K562 (cell line): ENCODE data around the gene TBX1. TPM values are rescaled to one million over a fixed set of nuclear protein-coding genes. Genes with fewer than 3 reads are reported as not detected.

Experiments
- HOXB6 ChIP-seq: fragments of 250-450 bp; sonication (Bioruptor Pico); IDR thresholded peaks from 2 replicates; pipeline ENCODE4 v1.5.1; 2022; ENCODE audit warnings: mild to moderate bottlenecking, borderline replicate concordance
- NFE2L1 ChIP-seq: fragments of 450-650 bp; IDR thresholded peaks from 2 replicates; pipeline ENCODE4 v1.6.1; 2016; ENCODE audit warnings: missing genetic modification characterization, low read depth, mild to moderate bottlenecking, missing compliant biosample characterization, moderate library complexity, borderline replicate concordance
- POLR2G ChIP-seq: fragments of 200-400 bp; formaldehyde crosslinking; IDR thresholded peaks from 2 replicates; pipeline ENCODE4 v1.6.1; 2017; ENCODE audit warnings: low read depth, mild to moderate bottlenecking, antibody characterized with exemption, low read length, moderate library complexity
- SETDB1 ChIP-seq: IDR thresholded peaks from one replicate; pipeline ENCODE4 v1.6.1; 2012; ENCODE audit warnings: low read length, control low read depth, inconsistent platforms
- THAP12 ChIP-seq: fragments of 250-450 bp; sonication (Bioruptor Pico); IDR thresholded peaks from 2 replicates; pipeline ENCODE4 v1.9.0; 2021; ENCODE audit warnings: mild to moderate bottlenecking, inconsistent platforms
- polyA plus RNA-seq, 8 experiments: library from polyadenylated mRNA; depleted of rRNA in 4 of 8; stranded (reverse) in 5 of 8; unstranded in 3 of 8; fragments of >200 nt; fragmentation: Nextera tagmentation in 2 of 8; fragmentation: Illumina TruSeq in 1 of 8; extraction: Ambion mirVana in 2 of 8; extraction: Trizol in 1 of 8; gene quantifications; 2 replicates each; pipeline versions ENCODE4 v1.2.1 to v1.2.3, GENCODE V29; 2011 to 2014; ENCODE audit warnings: inconsistent platforms in 1 of 8, missing spikeins in 1 of 8
- total RNA-seq, 7 experiments: library from RNA; depleted of rRNA in 6 of 7; stranded (reverse); fragments of >200 nt in 6 of 7; fragmentation: Illumina TruSeq in 2 of 7; extraction: Trizol in 2 of 7; gene quantifications; 2 replicates each; pipeline versions ENCODE4 v1.2.1 to v1.2.3, GENCODE V29; 2011 to 2021; ENCODE audit warnings: low replicate concordance in 1 of 7

Gene TBX1
- total and polyA plus RNA-seq, 9 of the 15 experiments (the other 6 are each of a cell fraction or from before 2014, with no cell fraction given), result 0.07 to 35.0 (median 3.9) TPM

- TF ChIP-seq THAP12 (CRISPR knock-in tag) (0 out of 2 replicates have a peak, but pooled peaks have one; percentile 8), POLR2G (peak; percentile 28; the same call in 1 of the 2 replicates), HOXB6 (CRISPR knock-in tag) (0 out of 2 replicates have a peak, but pooled peaks have one; percentile 62), NFE2L1 (tag) (no peak), SETDB1 (peak; percentile 22)
- TF ChIP-seq, all 486 proteins: peak for 10
These were observed 47.6 kb downstream of the TBX1 start (continued) for GRCh38 chr22:19807914-19808872.
